Measurements from ENCODE around the gene ST3GAL2.

The ST3GAL2 gene

DNA sequence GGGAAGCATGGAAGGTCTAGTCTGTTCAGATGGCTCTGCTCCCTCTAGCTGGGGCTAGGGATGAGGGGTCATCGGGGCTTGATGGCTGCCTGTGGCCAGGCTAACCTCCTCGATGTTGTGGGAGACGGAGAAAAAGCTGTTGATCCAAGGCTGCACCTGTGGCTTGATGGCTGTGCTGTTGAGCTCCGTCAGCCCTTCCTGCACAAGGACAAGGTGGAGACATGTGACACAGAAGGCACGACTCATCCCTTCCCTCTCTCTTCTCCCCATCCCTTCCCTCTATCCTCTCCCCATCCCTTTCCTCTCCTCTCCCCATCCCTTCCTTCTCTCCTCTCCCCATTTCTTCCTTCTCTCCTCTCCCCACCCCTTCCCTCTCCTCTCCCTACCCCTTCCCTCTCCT, 43.7 kb upstream of the ST3GAL2 start:
- no peak overlapping the region for H2AFZ ChIP-seq (ENCODE audit: low read depth, low read length, severe bottlenecking)
- TF ChIP-seq EZH2phosphoT487 (conservative IDR thresholded peaks at IDR 0.05; ENCODE audit: low read length): no peak
- TF ChIP-seq, protein P1, sequence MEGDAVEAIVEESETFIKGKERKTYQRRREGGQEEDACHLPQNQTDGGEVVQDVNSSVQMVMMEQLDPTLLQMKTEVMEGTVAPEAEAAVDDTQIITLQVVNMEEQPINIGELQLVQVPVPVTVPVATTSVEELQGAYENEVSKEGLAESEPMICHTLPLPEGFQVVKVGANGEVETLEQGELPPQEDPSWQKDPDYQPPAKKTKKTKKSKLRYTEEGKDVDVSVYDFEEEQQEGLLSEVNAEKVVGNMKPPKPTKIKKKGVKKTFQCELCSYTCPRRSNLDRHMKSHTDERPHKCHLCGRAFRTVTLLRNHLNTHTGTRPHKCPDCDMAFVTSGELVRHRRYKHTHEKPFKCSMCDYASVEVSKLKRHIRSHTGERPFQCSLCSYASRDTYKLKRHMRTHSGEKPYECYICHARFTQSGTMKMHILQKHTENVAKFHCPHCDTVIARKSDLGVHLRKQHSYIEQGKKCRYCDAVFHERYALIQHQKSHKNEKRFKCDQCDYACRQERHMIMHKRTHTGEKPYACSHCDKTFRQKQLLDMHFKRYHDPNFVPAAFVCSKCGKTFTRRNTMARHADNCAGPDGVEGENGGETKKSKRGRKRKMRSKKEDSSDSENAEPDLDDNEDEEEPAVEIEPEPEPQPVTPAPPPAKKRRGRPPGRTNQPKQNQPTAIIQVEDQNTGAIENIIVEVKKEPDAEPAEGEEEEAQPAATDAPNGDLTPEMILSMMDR (IDR thresholded peaks at IDR 0.05; ENCODE audit: insufficient read depth, low read length, poor library complexity, severe bottlenecking): no peak
- H3K27me3 ChIP-seq (ENCODE audit: low read length): no peaks in the 10 kb centered on the region
- H3K4me3 ChIP-seq (ENCODE audit: insufficient read depth, low read length, poor library complexity, severe bottlenecking): no peak overlapping the region
- no peaks in the 10 kb centered on the region for H3K36me3 ChIP-seq (ENCODE audit: low read length)
- no peaks in the 10 kb centered on the region for H3K9me3 ChIP-seq (ENCODE audit: insufficient read depth, low read length)
- H3K9me2 ChIP-seq (replicated peaks; ENCODE audit: insufficient read depth, low read length): no peaks in the 10 kb centered on the region
- no peak overlapping the region for H3K9ac ChIP-seq (ENCODE audit: low read length)
- H4K20me1 ChIP-seq (ENCODE audit: low read depth, low read length): no peaks in the 10 kb centered on the region
- no peak overlapping the region for H3K4me2 ChIP-seq (ENCODE audit: low read depth, low read length, poor library complexity, severe bottlenecking)
- 0 out of 2 replicates have a peak, but pooled peaks cover 8% of the 10 kb centered on the region for H3F3A ChIP-seq (ENCODE audit: insufficient read depth)
- H3K79me2 ChIP-seq (ENCODE audit: insufficient read depth, low read length): no peaks in the 10 kb centered on the region
- H3K27ac ChIP-seq (ENCODE audit: low read depth, low read length): no peak overlapping the region

DNA sequence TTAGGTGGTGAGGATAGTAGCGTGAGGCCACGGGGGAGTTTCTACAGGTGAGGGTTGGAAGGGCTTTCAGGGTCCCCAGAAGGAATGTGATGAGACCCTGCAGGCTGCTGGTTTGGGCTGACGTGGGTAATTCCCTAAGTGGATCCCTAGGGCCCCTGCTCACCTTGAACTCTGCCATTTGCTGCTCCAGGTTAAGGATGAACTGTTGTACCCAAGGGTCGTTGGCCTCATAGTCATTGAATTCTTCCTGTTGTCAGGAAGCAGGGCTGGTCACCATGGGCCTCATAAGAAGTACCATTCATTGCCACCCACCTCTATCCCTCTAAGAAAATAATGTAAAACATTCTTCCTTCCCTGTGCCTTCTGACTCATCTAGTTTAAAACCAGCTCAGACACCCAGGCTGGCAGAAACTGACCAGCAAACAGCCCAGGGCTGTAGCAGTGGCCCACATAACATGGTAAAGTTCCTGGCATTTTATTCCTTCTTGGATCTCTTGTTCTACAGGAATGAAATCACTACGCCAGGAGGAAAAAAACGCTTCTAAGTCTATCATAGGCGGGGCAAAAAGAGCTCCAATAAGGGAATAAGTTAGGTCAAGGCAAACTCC, 43.1 kb upstream of the ST3GAL2 start:
- H3K36me3 ChIP-seq (ENCODE audit: low read length): no peaks in the 10 kb centered on the region
- TF ChIP-seq, protein P1 (IDR thresholded peaks at IDR 0.05; ENCODE audit: insufficient read depth, low read length, poor library complexity, severe bottlenecking): no peak
- TF ChIP-seq EZH2phosphoT487 (conservative IDR thresholded peaks at IDR 0.05; ENCODE audit: low read length): no peak
- no peaks in the 10 kb centered on the region for H4K20me1 ChIP-seq (ENCODE audit: low read depth, low read length)

DNA sequence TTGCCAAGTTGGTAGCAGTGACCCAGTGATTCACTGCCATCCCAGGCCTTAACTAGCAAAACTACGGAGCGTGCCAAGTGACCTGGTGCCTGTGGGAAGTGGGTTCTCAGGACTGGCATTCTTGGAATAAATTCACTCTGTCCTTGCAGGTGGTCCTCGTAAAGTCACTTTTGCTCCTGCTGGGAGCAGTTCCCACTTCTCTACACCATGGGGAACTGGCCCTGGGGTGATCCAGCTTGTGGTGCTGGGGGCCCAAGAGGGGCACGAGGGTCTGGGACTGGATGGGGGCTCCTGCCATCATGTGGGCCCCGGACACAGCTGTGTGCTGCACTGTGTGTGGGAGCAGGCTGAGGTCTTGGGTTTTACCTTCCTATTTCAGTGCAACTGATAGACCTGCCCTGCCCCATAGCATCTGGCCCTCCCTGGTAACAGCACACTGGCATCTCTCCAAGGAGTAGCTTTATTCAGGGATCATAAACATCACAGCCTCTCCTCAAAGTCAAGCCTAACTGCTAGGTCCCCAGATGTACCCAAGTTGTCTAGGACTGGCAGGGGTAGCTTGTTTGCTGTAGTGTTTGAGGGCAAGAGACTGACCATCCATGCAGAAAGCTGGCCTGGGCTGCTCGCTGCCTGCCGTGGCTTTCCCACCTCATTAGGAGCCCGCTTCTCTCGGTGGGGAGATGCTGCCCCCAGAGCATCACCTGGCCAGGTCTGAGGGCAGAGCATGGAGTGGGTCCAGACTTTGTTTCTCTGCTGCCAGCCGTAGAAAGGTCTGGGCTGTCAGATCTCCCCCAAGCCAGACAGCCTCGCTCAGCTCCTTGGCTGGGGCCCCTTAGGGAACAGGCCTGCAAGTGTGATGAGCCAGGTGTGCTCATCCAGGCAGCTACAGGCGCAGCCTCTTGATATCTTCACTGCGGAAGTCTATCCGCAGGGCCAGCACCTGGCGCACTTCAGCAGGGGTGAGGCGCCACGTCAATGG, 41.5 kb upstream of the ST3GAL2 start:
- no peak overlapping the region for H3K9ac ChIP-seq (ENCODE audit: low read length)
- no peak for TF ChIP-seq EZH2phosphoT487 (conservative IDR thresholded peaks at IDR 0.05; ENCODE audit: low read length)
- TF ChIP-seq, protein P1 (IDR thresholded peaks at IDR 0.05; ENCODE audit: insufficient read depth, low read length, poor library complexity, severe bottlenecking): no peak
- H3K4me3 ChIP-seq (ENCODE audit: insufficient read depth, low read length, poor library complexity, severe bottlenecking): no peak overlapping the region
- no peaks in the 10 kb centered on the region for H3K79me2 ChIP-seq (ENCODE audit: insufficient read depth, low read length)
- H2AFZ ChIP-seq (ENCODE audit: low read depth, low read length, severe bottlenecking): no peak overlapping the region
- H3K36me3 ChIP-seq (ENCODE audit: low read length): no peaks in the 10 kb centered on the region
- no peak overlapping the region for H3K27ac ChIP-seq (ENCODE audit: low read depth, low read length)
- no peak overlapping the region for H3K4me2 ChIP-seq (ENCODE audit: low read depth, low read length, poor library complexity, severe bottlenecking)
- H3K9me3 ChIP-seq (ENCODE audit: insufficient read depth, low read length): no peaks in the 10 kb centered on the region
- H3K9me2 ChIP-seq (replicated peaks; ENCODE audit: insufficient read depth, low read length): no peaks in the 10 kb centered on the region
- H3K27me3 ChIP-seq (ENCODE audit: low read length): no peaks in the 10 kb centered on the region
- 0 out of 2 replicates have a peak, but pooled peaks cover 8% of the 10 kb centered on the region for H3F3A ChIP-seq (ENCODE audit: insufficient read depth)
- no peaks in the 10 kb centered on the region for H4K20me1 ChIP-seq (ENCODE audit: low read depth, low read length)

More for the DNA sequence above, 43.1 kb upstream of the ST3GAL2 start:
- Histone ChIP-seq H3K79me2 (ENCODE audit: insufficient read depth, low read length) (no peaks in the 10 kb centered on the region), H3K4me3 (ENCODE audit: insufficient read depth, low read length, poor library complexity, severe bottlenecking) (no peak overlapping the region), H3K4me2 (ENCODE audit: low read depth, low read length, poor library complexity, severe bottlenecking) (no peak overlapping the region), H3F3A (ENCODE audit: insufficient read depth) (0 out of 2 replicates have a peak, but pooled peaks cover 8% of the 10 kb centered on the region), H2AFZ (ENCODE audit: low read depth, low read length, severe bottlenecking) (no peak overlapping the region), H3K9me2 (replicated peaks; ENCODE audit: insufficient read depth, low read length) (no peaks in the 10 kb centered on the region), H3K27ac (ENCODE audit: low read depth, low read length) (no peak overlapping the region), H3K27me3 (ENCODE audit: low read length) (no peaks in the 10 kb centered on the region), H3K9ac (ENCODE audit: low read length) (no peak overlapping the region), H3K9me3 (ENCODE audit: insufficient read depth, low read length) (no peaks in the 10 kb centered on the region)
